Keratinocyte (primary cell): ENCODE results near the gene RIT2.

ENCODE experiments used
- CTCF ChIP-seq, 3 experiments: IDR thresholded peaks in 1 of 3; conservative IDR thresholded peaks in 1 of 3; optimal IDR thresholded peaks in 1 of 3; 2 replicates in 2 of 3; 3 replicates in 1 of 3; pipeline versions ENCODE3 to v1.5.1; 2011; ENCODE audit warnings: low read length in 3 of 3, mild to moderate bottlenecking in 3 of 3, moderate library complexity in 2 of 3, control low read depth in 1 of 3, inconsistent platforms in 1 of 3; ENCODE audit not compliant: insufficient read depth in 2 of 3; ENCODE audit errors: extremely low read depth in 1 of 3
- EZH2 ChIP-seq: IDR thresholded peaks from one replicate; pipeline ENCODE4 v1.6.1; 2012; ENCODE audit warnings: inconsistent platforms, mild to moderate bottlenecking, low read length, moderate library complexity

DNA sequence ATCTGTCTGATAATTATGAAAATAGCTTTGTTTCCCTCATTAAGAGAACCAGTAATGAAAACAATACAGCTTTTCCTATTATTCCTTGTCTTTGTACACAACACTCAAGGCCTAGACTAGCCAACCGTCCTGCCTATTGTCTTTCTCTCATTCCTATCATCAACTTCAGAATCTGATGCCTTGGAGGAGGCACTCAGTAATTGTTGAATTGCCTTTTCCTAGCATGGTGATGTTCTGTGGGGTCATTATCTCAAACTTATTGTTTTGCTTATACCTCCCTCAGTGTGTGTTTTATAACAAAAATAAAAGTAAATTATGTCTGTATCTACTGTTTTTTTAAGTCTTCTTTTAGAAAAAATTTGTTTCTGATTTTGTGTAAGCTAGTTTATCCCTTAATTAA is 208.7 kb downstream of the RIT2 start:
- no peak for TF ChIP-seq EZH2
- TF ChIP-seq CTCF (optimal IDR thresholded peaks at IDR 0.05 in 1 of 3, IDR thresholded peaks at IDR 0.05 in 1 of 3, conservative IDR thresholded peaks at IDR 0.05 in 1 of 3; ENCODE audit: extremely low read depth in 1 of 3, insufficient read depth in 2 of 3, low read length in 3 of 3): no peak
